ENCODE measurements around the gene TRPM7.
"Not testable (repeated sequence)": the region's sequence is repeated elsewhere in the genome, so short reads cannot be mapped to it uniquely, and the experiment has no call there.

GRCh38 chr15:50694634-50695165 is 8.1 kb upstream of the TRPM7 start:
- TF ChIP-seq YY1 (IDR thresholded peaks at IDR 0.05; ENCODE audit: insufficient read depth, insufficient read length); ZNF274 (IDR thresholded peaks at IDR 0.05; ENCODE audit: low read depth, low read length): not testable (repeated sequence)
